GM18505 (cell line): ENCODE data around the gene TRAF2.

Source experiments
- ATAC-seq: cut with Tn5 transposase; IDR thresholded peaks from one replicate; pipeline ENCODE4 v1.9.1; 2021; ENCODE audit not compliant: unreplicated experiment
- POLR2A ChIP-seq: IDR thresholded peaks from 4 replicates; pipeline ENCODE4 v1.6.1; 2011; ENCODE audit warnings: borderline replicate concordance; ENCODE audit not compliant: insufficient read depth, insufficient read length; ENCODE audit errors: extremely low read depth

Gene TRAF2

GRCh38 chr9:136960212-136960937, 74.1 kb downstream of the TRAF2 start:
- no peak for TF ChIP-seq POLR2A
- no peak for ATAC-seq

- ATAC-seq: no peak
- TF ChIP-seq POLR2A: no peak
Measured at GRCh38 chr9:136960938-136961275, 74.6 kb downstream of the TRAF2 start.

DNA sequence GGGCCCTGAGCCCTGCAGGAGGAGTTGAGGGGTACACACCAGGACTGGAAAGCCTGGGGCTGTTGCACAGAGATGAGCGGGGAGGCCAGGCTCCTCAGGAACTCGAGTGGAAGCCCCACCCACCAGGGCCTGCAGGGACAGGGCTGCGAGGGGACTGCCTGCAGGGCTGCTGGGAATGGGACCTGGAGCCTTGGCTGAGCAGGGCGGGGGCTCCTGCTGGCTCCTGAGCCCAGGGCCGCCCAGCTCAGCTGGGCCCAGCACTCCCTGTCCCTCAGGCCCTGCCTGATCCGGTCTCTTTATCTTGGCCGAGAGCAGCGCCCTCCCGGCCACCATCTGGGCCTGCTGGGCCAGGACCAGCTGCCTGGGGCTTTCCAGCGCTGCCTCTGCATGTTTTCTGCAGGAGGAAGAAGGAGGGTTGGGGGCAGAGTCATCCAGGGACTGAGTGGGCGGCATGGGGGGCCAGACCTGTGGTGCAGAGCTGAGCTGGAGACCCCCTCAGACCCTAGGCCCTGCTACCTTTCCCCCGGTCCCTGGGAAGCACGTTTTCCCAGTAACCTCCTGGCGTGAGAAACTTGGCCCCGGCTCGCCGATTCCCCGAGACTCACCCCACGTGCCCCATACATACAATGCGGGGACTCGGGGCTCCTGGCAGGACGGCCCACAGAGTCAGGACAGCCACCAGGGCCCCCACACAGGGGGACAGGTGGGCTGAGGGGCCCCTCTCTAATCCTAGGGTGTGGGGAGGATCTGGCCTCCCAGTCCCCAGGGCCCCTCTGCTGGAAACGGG, 75.2 kb downstream of the TRAF2 start:
- no peak for ATAC-seq

DNA sequence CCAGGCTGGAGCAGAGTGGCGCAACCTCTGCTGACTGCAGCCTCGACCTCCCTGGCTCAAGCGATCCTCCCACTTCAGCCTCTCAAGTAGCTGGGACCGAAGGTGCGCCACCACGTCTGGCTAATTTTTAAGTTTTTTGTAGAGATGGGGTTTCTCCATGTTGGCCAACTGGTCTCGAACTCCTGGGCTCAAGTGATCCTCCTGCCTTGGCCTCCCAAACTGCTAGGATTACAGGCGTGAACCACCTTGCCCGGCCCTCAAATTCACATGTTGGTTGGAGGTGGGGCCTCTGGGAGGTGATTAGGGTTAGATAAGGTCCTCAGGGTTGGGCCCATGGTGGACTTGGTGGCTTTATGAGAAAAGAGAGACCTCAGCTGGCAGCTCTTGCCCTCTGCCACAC, 75.8 kb downstream of the TRAF2 start:
- TF ChIP-seq POLR2A: no peak
- no peak for ATAC-seq

More for the DNA sequence above, 75.2 kb downstream of the TRAF2 start:
- TF ChIP-seq POLR2A: no peak

DNA sequence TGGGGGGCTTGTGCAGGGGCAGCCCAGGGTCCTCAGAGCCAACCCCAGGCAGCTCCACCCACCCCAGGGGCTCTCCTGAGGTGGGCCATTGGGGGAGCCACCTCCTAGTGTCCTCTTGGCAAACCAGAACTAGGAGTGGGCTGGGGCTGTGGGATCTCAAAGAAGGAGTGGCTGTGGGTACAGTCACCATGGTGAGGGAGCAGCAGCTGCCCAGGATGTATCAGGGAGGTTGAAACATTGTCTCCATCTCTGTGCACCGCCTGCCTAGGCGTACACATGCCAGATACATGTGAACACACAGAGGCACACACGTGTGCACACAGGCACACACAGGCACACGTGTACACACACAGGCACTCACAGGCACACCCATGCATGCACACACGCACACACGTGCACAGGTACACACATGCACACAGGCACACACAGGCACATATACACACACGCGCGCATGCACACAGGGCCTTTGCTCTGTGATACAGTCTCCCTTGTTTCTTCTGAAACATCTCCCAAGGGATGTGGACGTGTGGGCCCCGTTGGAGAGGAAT, 76.5 kb downstream of the TRAF2 start:
- ATAC-seq: no peak
- TF ChIP-seq POLR2A: no peak

- ATAC-seq: no peak
- no peak for TF ChIP-seq POLR2A
Measured at GRCh38 chr9:136963341-136963740, 77.0 kb downstream of the TRAF2 start.

GRCh38 chr9:136963751-136964150, 77.4 kb downstream of the TRAF2 start:
- TF ChIP-seq POLR2A: no peak
- no peak for ATAC-seq

- no peak for ATAC-seq
- TF ChIP-seq POLR2A: no peak
Measured at GRCh38 chr9:136964171-136964689, 77.9 kb downstream of the TRAF2 start.

GRCh38 chr9:136964833-136965422, 78.6 kb downstream of the TRAF2 start:
- no peak for ATAC-seq
- TF ChIP-seq POLR2A: no peak

DNA sequence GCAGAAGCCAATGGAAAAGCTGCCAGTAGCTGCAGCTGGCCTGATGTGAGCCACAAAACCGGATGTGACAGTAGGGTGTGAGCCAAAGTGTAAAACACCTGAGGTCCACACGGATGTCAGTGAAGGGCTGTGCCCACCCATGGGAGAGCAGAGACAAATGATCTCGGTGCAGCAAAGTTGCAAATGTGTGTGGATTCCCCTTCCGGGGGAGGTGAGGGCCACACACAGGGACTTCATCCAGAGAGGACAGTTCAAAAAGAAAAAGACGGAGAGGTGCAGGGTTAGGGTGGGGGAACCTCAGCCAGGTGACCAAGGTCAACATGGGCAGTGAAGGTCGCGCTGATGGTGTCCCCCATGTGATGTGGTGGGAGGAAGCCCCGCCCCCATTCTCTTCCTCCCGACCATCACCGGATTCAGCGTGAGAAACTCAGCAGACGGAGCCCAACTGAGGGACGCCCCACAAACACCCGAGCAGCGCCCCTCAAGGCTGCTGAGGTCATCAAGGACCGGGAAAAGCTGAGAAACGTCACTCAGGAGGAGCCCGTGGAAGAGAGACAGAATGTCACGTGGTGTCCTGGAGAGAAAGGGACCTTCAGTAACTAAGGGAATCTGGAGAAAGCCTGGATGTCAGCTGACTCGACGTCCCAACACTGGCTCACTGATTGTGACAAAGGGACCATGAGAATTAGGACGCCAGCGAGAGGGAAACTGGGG, 79.6 kb downstream of the TRAF2 start:
- TF ChIP-seq POLR2A: no peak
- no peak for ATAC-seq

DNA sequence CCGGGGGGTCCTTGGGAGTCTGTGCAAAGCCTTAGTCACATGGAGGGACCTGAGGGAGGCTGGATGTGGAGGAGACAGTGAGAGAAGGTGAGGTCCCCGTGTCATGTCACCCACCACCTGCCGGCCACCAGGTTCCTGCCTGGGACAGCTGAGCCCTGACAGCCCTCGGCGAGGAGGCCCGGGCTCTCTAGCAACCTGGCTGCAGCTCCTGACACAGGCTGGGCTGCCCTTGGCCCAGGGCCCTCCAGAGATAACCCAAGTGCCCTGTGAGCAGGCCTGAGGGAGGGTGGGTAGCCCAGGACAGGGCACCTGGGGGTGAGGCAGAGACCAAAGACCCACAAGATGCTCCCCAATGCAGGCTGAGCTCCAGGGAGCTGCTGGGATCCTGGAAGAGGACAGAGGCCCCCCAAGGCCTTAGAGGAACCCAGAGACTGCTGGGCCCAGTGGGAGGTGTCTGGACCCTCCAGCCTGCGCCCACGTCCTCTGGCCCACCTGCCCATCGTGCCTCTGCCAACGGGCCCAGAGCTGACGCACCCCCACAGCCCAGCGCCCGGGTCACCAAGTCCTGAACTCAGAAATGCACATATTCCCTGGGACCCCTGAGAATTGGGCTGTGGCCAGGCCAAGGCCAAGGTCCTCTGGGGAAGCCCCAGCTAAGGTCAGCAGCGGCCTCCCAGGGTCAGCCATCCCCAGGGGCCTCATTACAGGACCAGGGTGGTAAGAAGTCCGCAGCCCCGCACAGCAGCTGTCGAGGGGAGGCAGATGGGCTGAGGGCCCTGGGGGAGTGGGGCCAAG, 82.2 kb downstream of the TRAF2 start:
- TF ChIP-seq POLR2A: no peak
- no peak for ATAC-seq

GRCh38 chr9:136969150-136969549, 82.8 kb downstream of the TRAF2 start:
- TF ChIP-seq POLR2A: no peak
- no peak for ATAC-seq
